HG03558 (cell line): ENCODE measurements around the gene KYAT1.
"Not testable (repeated sequence)": the region's sequence is repeated elsewhere in the genome, so short reads cannot be mapped to it uniquely, and the experiment has no call there.

Experiments
- ATAC-seq: cut with Tn5 transposase; IDR thresholded peaks from one replicate; pipeline ENCODE4 v1.9.1; 2021; ENCODE audit warnings: moderate number of reproducible peaks; ENCODE audit not compliant: unreplicated experiment; ENCODE audit errors: extremely low read depth

KYAT1 gene

DNA sequence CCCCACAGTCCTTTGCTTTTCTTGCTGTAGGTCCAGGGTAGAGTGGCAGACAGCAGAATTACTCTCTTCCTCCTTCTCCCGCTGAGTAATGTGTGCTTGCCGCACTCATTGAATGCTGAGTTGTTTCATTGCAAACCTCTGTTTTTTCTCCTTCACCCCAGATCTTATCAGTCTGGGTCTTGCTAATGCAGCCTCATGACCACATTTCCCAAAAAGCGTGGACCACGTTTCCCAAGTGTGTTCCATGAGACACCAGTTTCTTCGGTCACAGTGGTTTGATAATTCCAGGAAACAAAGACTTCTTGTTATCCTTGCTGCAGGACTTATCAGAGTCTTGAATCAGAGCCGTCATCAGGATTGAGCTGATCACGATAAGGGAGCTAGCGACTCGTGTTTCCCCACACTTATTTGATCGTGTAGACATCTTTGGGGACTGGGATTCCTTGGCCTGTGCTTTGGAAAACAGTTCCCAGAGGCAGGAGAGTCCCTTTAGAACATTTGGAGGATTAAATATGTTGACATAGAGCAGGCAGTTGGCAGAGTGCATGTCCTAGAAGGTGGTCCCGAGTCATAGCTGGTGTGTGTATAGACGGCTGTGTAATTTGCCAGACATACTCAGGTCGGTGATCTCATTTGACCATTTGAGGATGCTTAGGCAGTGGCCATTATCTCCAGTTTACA is 4.6 kb upstream of the KYAT1 start:
- no peak for ATAC-seq

DNA sequence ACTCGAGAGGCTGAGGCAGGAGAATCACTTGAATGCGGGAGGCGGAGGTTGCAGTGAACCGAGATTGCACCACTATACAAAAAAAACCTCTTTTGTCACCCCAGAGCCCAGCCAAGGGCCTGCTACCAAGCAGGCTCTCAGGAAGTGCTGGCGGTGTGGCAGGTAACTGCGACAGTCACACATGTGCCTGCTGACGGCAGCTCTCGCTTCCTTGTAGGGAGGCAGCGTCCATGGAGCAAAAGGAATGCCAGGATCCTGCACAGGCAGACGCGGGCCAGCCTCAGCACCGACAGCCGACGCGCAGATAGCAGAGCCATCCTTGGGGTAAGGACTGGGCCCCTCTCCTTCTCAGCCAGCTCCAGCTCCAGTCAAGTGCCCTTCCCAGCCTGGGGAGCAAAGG is 4.0 kb upstream of the KYAT1 start:
- no peak for ATAC-seq

DNA sequence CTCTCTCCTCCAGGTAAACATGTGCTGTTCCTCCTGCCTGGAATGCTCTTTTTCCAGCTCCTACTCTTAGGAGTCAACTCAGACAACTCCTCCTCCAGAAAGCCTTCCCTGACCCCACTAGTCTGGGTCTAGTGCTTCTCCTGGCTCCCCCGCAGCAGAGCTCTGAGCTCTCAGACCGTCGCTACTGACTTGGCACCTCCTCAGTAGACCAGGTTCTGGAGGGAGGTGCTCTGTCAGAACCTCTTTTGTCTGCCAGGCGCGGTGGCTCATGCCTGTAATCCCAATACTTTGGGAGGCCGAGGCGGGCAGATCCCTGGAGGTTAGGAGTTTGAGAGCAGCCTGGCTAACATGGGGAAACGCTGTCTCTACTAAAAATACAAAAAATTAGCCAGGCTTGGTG is 3.6 kb upstream of the KYAT1 start:
- no peak for ATAC-seq

DNA sequence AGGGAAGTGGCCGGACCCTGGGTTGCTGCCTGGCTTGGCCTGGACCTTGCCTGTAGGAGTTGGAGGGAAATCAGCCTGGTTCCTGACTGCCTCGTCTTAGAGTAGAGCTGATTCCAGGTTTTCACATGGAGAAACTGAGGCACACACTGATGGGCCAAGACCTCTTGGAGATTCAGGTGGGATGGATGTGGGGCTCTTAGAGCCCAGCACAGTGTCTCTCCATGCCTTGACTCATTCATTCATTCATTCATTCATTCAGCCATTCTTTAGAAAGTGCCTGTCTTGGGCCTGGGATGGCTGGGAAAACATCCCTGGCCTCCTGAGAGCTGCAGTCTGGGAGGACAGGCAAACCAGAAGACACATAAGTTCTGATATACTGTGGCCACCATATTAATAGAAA is 2.4 kb upstream of the KYAT1 start:
- no peak for ATAC-seq

DNA sequence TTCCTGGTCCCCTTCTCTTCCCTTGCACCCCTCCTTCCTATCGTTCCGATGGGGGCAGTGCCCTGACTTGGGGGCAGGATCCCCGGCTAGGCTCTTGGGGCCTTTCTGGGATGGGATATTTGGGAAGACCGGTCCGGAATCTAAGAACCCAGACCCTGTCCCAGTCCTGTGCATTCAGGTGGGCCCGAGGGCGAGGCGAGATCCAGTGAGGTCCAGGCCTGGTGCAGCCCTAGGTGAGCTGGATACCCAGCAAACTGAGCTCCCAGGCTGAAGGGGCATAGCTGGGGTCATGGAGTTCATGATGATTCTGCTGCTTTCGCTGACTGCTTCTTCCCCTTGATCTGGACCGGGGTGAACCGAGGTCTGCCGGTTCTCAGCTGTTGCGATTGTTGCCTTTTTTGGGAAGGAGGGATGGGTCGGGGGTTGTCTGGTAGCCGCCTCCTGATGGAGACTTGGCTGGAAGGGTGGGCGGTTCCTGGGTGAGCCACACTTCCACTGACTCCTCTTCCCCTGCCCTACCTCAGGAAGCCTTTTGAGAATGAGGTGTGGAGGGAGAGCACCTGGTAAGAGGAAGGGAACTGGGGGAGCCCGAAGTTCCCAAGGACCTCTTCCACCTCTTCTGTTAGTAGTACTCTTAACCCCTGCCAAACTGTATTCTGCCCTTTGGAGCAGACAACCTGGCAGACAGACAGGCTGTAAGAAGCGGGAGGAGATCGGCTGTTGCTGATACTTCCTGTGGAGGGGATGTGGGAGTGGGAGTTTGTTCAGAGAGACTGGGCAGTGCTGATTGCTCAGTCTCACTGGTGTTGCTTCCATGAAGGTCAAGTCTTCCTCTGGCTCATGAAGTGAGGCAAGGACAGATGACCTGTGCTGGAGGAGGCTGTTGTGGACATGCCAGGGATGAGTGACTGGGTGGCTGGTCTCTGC is 1.2 kb upstream of the KYAT1 start:
- ATAC-seq: no peak

DNA sequence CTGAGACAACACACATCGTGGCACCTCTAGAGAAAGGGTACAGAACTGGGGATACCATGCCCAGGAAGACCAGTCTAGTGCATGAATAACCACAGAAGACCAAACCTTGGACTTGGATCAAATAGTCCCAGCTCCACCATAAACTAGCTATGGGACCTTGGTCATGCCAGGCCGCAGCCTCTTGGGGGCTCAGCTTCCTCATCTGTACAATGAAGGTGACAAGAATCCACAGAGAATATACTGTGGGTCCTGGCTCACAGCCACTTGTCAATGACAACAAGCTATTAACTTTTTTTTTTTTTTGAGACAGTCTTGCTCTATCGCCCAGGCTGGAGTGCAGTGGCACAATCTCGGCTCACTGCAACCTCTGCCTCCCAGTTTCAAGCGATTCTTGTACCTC is 3.9 kb downstream of the KYAT1 start:
- ATAC-seq: no peak

DNA sequence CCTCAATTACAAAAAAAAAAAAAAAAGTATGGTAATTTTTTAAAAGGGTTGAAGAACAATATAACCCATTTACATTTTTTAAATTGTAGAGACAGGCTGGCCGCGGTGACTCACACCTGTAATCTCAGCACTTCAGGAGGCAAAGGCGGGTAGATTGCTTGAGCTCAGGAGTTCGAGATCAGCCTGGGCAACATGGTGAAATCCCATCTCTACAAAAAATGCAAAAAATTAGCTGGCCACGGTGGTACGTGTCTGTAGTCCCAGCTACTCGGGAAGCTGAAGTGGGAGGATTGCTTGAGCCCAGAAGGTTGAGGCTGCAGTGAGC is 10.8 kb downstream of the KYAT1 start:
- not testable (repeated sequence) for ATAC-seq

DNA sequence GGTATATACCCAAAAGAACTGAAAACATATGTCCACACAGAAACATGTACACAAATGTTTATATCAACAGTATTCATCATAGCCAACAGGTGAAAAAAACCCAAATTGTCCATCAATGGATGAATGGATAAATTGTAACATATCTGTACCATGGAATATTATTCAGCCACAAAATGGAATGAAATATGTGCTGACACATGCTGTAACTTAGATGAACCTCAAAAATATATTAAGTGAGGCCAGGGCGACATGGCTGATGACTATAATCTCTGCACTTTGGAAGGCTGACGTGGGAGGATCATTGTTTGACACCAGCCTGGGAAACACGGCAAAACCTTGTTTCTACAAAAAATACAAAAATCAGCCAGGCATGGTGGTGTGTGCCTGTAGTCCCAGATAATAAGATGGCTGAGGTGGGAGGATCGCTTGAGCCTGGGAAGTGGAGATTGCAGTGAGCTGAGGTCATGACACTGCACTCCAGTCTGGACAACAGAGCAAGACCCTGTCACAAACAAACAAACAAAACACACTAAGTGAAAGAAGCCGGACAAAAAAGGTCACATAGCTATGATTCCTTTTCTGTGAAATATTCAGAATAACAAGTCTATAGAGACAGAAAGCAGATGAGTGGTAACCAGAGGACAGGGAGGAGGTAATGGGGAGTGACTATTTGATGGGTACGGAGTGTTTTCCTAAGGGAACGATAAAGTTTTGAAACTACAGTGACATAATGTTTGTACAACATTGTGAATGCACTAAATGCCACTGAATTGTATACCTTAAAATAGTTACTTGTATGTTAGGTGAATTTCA is 11.4 kb downstream of the KYAT1 start:
- no peak for ATAC-seq

DNA sequence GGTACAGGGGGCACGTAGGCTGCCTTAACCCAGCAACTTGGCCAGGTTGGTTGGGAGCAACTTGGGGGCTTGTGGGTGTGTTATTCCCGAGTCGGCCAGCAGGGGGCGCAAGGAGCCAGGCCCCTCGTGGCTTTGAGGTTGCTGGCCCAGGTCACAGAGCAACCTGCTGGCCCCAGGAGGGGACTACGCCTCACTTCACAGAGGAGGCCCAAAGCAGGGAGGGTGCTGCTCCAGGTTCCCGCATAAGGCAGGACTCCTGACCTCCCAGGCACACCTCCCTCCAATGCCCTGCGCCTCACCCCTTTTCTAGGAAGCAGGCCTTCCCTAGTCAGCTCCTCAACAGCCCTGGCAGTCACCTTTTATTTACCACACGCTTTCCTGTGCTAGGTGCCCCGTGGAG is 18.1 kb downstream of the KYAT1 start:
- ATAC-seq: no peak

DNA sequence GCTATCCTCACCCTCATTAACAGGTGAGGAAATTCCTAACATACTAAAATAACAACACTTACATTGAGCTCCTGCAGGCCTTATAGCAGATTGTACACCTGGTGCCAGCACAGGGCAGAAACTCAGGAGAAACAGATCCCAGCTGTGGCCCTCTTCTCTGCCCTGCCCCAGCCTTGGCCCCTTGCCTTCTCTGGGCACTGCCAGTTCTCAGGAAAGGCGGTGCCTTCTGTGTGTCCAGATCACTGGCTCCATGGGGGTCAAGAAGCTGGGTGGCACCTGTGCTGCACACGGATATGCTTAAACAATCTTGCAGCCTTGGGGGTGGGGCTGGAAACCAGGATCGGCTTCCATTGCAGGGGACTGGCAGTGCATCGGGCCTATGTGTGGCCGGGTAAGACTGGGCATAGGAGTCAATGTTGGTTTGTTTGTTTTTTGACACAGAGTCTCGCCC is 19.3 kb downstream of the KYAT1 start:
- ATAC-seq: no peak

DNA sequence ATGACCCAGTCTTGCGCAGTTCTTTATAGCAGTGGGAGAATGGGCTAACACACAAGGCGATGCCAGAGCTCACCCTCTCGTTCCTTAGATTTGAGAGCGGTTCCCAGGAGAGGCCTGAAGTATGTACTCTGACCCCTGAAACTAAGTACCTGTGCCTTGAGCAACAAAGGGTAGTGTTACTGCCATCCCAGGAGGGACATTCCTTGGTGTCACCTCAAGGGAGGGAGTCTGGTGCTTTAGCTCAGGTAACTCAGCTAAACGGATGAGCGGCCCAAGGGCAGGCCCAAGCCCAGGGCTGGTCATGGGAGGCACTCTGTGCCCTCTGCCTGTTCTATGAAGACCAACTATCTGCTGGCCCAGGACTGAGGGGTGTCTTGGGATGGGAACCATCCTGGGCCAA is 20.2 kb downstream of the KYAT1 start:
- no peak for ATAC-seq

DNA sequence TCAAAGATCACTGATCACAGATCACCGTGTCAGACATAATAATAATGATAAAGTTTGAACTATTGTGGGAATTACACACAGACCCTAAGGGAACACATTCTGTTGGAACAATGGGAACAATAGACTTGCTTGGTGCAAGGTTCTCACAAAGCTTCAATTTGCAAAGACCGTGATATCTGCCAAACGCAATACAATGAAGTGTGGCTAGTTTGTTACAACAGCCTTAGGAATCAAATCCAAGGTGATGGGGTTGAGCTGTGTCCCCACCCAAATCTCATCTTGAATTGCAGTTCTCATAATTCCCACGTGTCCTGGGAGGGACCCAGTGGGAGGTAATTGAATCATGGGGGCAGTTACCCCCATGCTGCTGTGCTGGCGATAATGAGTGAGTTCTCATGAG is 20.8 kb downstream of the KYAT1 start:
- no peak for ATAC-seq

DNA sequence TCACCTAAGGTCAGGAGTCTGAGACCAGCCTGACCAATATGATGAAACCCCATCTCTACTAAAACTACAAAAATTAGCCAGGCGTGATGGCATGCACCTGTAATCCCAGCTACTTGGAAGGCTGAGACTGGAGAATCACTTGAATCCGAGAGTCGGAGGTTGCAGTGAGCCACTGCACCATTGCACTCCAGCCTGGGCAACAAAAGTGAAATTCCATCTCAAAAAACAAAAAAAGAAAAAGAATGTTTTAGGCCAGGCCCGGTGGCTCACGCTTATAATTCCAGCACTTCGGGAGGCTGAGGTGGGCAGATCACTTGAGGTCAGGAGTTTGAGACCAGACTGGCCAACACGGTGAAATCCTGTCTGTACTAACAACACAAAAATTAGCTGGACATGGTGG is 23.3 kb downstream of the KYAT1 start:
- ATAC-seq: not testable (repeated sequence)

DNA sequence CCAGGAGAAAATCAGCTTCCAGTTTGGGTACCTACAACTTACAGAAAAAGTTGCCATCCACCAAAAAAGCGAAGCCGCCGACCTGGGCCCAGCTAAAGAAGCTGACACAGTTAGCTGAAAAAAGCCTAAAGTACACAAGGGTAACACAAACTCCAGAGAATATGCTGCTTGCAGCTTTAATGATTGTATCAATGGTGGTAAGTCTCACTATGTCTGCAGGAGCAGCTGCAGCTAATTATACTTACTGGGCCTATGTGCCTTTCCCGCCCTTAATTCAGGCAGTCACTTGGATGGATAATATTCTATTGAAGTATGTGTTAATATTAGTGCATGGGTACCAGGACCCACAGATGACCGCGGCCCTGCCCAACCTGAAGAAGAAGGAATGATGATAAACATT is 27.3 kb downstream of the KYAT1 start:
- not testable (repeated sequence) for ATAC-seq

DNA sequence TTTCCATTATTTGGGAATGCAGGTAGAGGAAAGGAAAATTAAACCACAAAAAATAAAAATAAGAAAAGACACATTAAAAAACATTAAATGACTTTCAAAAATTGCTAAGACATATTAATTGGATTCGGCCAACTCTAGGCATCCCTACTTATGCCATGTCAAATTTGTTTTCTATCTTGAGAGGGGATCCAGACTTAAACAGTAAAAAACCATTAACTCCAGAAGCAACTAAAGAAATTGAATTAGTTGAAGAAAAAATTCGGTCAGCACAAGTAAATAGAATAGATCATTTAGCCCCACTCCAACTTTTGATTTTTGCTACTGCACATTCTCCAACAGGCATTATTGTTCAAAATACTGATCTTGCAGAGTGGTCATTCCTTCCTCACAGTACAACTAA is 29.1 kb downstream of the KYAT1 start:
- not testable (repeated sequence) for ATAC-seq

DNA sequence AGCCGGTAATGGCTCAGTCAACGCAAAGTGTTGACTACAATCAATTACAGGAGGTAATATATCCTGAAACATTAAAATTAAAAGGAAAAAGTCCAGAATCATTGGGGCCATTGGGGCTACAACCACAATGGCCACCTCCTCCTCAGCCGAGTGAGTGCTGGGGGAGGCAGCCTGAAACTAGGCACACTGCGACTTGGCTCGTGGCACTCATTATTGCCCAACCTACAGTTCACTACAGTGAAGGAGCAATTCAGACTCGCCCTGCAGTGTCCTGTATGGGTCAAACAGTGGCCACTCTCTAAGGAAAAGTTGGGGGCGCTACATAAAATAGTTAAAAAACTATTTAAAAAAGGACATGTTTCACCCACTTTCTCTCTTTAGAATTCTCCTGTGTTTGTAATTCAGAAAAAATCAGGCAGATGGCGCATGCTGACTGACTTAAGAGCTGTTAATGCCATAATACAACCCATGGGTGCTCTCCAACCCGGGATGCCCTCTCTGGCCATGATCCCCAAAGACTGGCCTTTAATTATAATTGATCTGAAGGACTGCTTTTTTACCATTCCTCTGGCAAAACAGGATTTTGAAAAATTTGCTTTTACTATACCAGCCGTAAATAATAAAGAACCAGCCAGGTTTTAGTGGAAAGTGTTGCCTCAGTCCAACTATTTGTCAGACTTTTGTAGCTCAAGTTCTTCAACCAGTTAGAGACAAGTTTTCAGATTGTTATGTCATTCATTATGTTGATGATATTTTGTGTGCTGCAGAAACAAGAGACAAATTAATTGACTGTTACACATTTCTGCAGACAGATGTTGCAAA is 29.8 kb downstream of the KYAT1 start:
- not testable (repeated sequence) for ATAC-seq

DNA sequence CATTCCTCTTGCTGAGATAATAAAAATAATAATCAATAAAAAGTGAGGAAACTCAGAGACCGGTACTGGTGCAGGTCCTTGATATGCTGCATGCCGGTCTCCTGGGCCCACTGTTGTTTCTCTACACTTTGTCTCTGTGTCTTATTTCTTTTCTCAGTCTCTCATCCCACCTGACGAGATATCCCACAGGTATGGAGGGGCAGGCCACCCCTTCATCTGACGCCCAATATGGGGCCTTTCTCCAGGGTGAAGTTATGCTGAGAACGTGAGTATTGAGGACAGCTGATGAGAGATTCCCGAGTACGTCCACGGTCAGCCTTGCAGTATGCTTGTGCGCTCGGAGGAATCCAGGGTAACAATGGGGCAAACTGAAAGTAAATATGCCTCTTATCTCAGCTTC is 30.7 kb downstream of the KYAT1 start:
- not testable (repeated sequence) for ATAC-seq

DNA sequence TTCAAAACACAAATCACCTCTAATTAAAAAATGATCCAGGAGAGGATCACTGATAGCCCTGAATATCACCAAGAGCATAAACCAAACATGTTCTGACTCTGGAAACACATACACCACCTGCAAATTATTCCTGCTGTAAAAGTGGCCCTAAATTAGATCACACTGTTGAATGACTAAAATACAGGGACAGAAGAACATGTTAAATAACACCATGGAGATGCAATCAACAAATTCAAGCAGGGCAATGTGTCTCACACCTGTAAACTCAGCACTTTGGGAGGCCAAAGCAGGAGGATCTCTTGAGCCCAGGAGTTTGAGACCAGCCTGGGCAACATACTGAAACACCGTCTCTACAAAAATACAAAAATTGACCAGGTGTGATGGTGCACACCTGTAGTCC is 33.9 kb downstream of the KYAT1 start:
- no peak for ATAC-seq

DNA sequence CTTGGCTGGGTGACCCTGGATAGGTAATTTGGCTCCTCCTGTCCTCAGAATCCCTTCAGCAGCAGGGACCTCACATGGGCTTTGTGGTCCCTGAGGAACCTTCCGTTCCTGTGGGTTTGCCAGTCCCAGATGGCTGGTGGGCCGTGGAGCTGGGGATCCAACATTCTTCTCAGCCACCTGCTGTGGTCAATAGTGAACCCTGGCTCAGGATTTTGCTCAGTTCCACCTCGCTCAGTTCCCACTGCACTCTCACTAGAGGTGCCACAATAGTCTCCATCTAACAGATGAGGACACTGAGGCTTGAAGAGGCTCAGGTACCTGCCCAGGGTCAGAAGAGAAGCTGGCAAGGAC is 35.1 kb downstream of the KYAT1 start:
- no peak for ATAC-seq
